RPMI8226 (cell line): ENCODE data around the gene PPARG.

Experiments used
- DNase-seq: peaks from one replicate; pipeline ENCODE4 v3.0.0-alpha.2; 2015

PPARG gene

GRCh38 chr3:12420393-12420792 is 131.5 kb downstream of the PPARG start:
- DNase-seq = no peak

- no peak for DNase-seq
Measured at GRCh38 chr3:12421132-12421531, 132.3 kb downstream of the PPARG start.

- DNase-seq = no peak
Measured at GRCh38 chr3:12423131-12423530, 134.3 kb downstream of the PPARG start.

GRCh38 chr3:12423918-12424630 is 135.2 kb downstream of the PPARG start:
- DNase-seq = no peak

- no peak for DNase-seq
Measured at GRCh38 chr3:12424635-12425319, 135.9 kb downstream of the PPARG start.

GRCh38 chr3:12425850-12426579 is 137.1 kb downstream of the PPARG start:
- no peak for DNase-seq

- DNase-seq = no peak
Measured at GRCh38 chr3:12427551-12427950, 138.7 kb downstream of the PPARG start.

GRCh38 chr3:12428126-12428525 is 139.3 kb downstream of the PPARG start:
- no peak for DNase-seq

GRCh38 chr3:12430086-12430485 is 141.2 kb downstream of the PPARG start:
- no peak for DNase-seq

- DNase-seq = no peak
Measured at GRCh38 chr3:12433823-12434222, 145.0 kb downstream of the PPARG start.

- DNase-seq = no peak
Measured at GRCh38 chr3:12436514-12437220, 147.8 kb downstream of the PPARG start.

- DNase-seq = no peak
Measured at GRCh38 chr3:12437221-12437605, 148.3 kb downstream of the PPARG start.

GRCh38 chr3:12437861-12438260 is 149.0 kb downstream of the PPARG start:
- no peak for DNase-seq

GRCh38 chr3:12438318-12438717 is 149.4 kb downstream of the PPARG start:
- DNase-seq = no peak

GRCh38 chr3:12439161-12439940 is 150.5 kb downstream of the PPARG start:
- DNase-seq = no peak

- no peak for DNase-seq
Measured at GRCh38 chr3:12440927-12441714, 152.3 kb downstream of the PPARG start.

- DNase-seq = no peak
Measured at GRCh38 chr3:12442654-12443501, 154.0 kb downstream of the PPARG start.

GRCh38 chr3:12443781-12444522 is 155.1 kb downstream of the PPARG start:
- DNase-seq = no peak

- no peak for DNase-seq
Measured at GRCh38 chr3:12444582-12445471, 156.0 kb downstream of the PPARG start.
